A673 (cell line): ENCODE data around the gene LAMB4.

Experiments
- CTCF ChIP-seq: fragments of 300-800, 200-600 bp; sonication (generic); conservative IDR thresholded peaks from 2 replicates; pipeline ENCODE4 v1.5.1; 2017; ENCODE audit warnings: low read depth, mild to moderate bottlenecking, antibody characterized with exemption, low read length, moderate library complexity, mixed read lengths
- EZH2 ChIP-seq: fragments of 200-600 bp; sonication (generic); IDR thresholded peaks from 2 replicates; pipeline ENCODE4 v1.6.1; 2017; ENCODE audit warnings: borderline replicate concordance, low read depth, mild to moderate bottlenecking, mixed read lengths, antibody characterized with exemption, low read length; ENCODE audit not compliant: poor library complexity, severe bottlenecking

- TF ChIP-seq EZH2 = no peak
- no peak for TF ChIP-seq CTCF
Observed at GRCh38 chr7:108149908-108150307, 19.7 kb upstream of the LAMB4 start.
